Activated CD4-positive, alpha-beta T cell treated with anti-CD3 and anti-CD28 coated beads for 36 hours (primary cell): ENCODE results near the gene FAM228A. TPM values are rescaled to one million over a fixed set of nuclear protein-coding genes. Genes with fewer than 3 reads are reported as not detected.

Experiments used
- ATAC-seq: fragments of 200-7000 bp; cut with Tn5 transposase; one replicate; pipeline ENCODE4 v1.10.0; 2021; ENCODE audit warnings: mild to moderate bottlenecking, moderate library complexity
- CTCF ChIA-PET: fragments of 350-600 bp; sonication (Branson Sonifier 250); formaldehyde crosslinking; loops from one replicate; lab custom pipeline; 2021; ENCODE audit warnings: antibody characterized with exemption; lab: Charles Lee
- POLR2A ChIA-PET: fragments of 350-600 bp; sonication (Branson Sonifier 250); formaldehyde crosslinking; loops from one replicate; lab custom pipeline; 2021; ENCODE audit warnings: antibody characterized with exemption, inconsistent platforms; lab: Charles Lee
- DNase-seq: peaks from one replicate; pipeline ENCODE4 v3.0.0-alpha.2; 2020
- H3K27ac Mint-ChIP-seq: one replicate; pipeline ENCODE4 v1.8.0; 2021; ENCODE audit warnings: mixed read lengths
- H3K27me3 Mint-ChIP-seq: one replicate; pipeline ENCODE4 v1.8.0; 2021; ENCODE audit warnings: mixed read lengths
- H3K36me3 Mint-ChIP-seq: one replicate; pipeline ENCODE4 v1.8.0; 2021; ENCODE audit warnings: low read depth, mixed read lengths
- H3K4me1 Mint-ChIP-seq: one replicate; pipeline ENCODE4 v1.8.0; 2021; ENCODE audit warnings: mixed read lengths
- H3K4me3 Mint-ChIP-seq: one replicate; pipeline ENCODE4 v1.8.0; 2021; ENCODE audit warnings: mild to moderate bottlenecking, moderate library complexity, mixed read lengths
- H3K9me3 Mint-ChIP-seq: one replicate; pipeline ENCODE4 v1.8.0; 2021; ENCODE audit warnings: low read depth, mixed read lengths
- intact Hi-C, 2 experiments: fragments of 100-400 bp; cut with DNase I in 1 of 2; cut with micrococcal nuclease in 1 of 2; formaldehyde crosslinking; loops; one replicate each; pipeline versions ENCODE4 v1.14.2 to v1.15.1; 2022 to 2024; cut with DNase I, micrococcal nuclease
- total RNA-seq, 2 experiments: library from RNA; stranded (reverse); gene quantifications; one replicate each; pipeline ENCODE4 v1.2.3, GENCODE V29; 2021

The FAM228A gene
- total RNA-seq, 2 experiments from 2014 or later, result 0.16 to 0.28 TPM

GRCh38 chr2:24163186-24163585 is 11.7 kb upstream of the FAM228A start:
- POLR2A ChIA-PET, result no interaction called here
- ATAC-seq (no peak), DNase-seq (no peak)
- intact Hi-C loops, result no loop called here
- CTCF ChIA-PET, result interaction anchor here (0.6 to 4.8 kb wide), 9 partner anchors 10 to 339 kb away, joined by 3 to 27 read pairs (median 5); partner anchors contain the start of gene TP53I3
- H3K9me3 Mint-ChIP-seq, result peaks cover 3% of the 10 kb centered on the region
- H3K36me3 Mint-ChIP-seq, result peaks cover 2% of the 10 kb centered on the region
- no peak overlapping the region for H3K27ac Mint-ChIP-seq
- H3K27me3 Mint-ChIP-seq, result no peaks in the 10 kb centered on the region
- no peak overlapping the region for H3K4me3 Mint-ChIP-seq
- no peaks in the 10 kb centered on the region for H3K4me1 Mint-ChIP-seq

- POLR2A ChIA-PET, result no interaction called here
- CTCF ChIA-PET, result interaction anchor here (0.6 to 4.8 kb wide), 14 partner anchors 9 to 359 kb away, joined by 3 to 27 read pairs (median 5); partner anchors contain the start of genes ATAD2B and TP53I3
- DNase-seq, result no peak
- ATAC-seq, result no peak
- H3K4me1 Mint-ChIP-seq, result no peaks in the 10 kb centered on the region
- no peak overlapping the region for H3K27ac Mint-ChIP-seq
- H3K36me3 Mint-ChIP-seq, result peaks cover 2% of the 10 kb centered on the region
- H3K27me3 Mint-ChIP-seq, result no peaks in the 10 kb centered on the region
- no peak overlapping the region for H3K4me3 Mint-ChIP-seq
- H3K9me3 Mint-ChIP-seq, result peaks cover 3% of the 10 kb centered on the region
- intact Hi-C loops, result no loop called here
Observed at GRCh38 chr2:24163601-24164000, 11.3 kb upstream of the FAM228A start.

- no peaks in the 10 kb centered on the region for H3K27me3 Mint-ChIP-seq
- CTCF ChIA-PET, result interaction anchor here (0.7 to 4.8 kb wide), 13 partner anchors 8 to 360 kb away, joined by 3 to 27 read pairs (median 5); partner anchors contain the start of genes ATAD2B and TP53I3
- H3K4me1 Mint-ChIP-seq, result no peaks in the 10 kb centered on the region
- peaks cover 3% of the 10 kb centered on the region for H3K9me3 Mint-ChIP-seq
- intact Hi-C loops, result loop anchor here (1.0 to 2.0 kb wide), 6 partner anchors 80 to 340 kb away; partner anchors contain the start of genes ATAD2B (in 1 of the 2) and TP53I3 (in 1 of the 2)
- DNase-seq (peak; percentile 82), ATAC-seq (peak; percentile 88)
- peaks cover 2% of the 10 kb centered on the region for H3K36me3 Mint-ChIP-seq
- POLR2A ChIA-PET, result no interaction called here
- no peak overlapping the region for H3K27ac Mint-ChIP-seq
- H3K4me3 Mint-ChIP-seq, result no peak overlapping the region
Observed at GRCh38 chr2:24164416-24164973, 10.4 kb upstream of the FAM228A start.

GRCh38 chr2:24169023-24169422 is 5.8 kb upstream of the FAM228A start:
- Mint-ChIP-seq H3K27ac (no peak overlapping the region), H3K9me3 (no peaks in the 10 kb centered on the region), H3K4me3 (no peak overlapping the region), H3K36me3 (no peaks in the 10 kb centered on the region), H3K4me1 (no peaks in the 10 kb centered on the region), H3K27me3 (peaks cover 4% of the 10 kb centered on the region)
- POLR2A ChIA-PET, result interaction anchor here (0.7 kb wide), 1 partner anchor 61 kb away, joined by 3 read pairs; no protein-coding TSS in a partner anchor
- ATAC-seq, result no peak
- CTCF ChIA-PET, result interaction anchor here (0.6 kb wide), 2 partner anchors 242 to 345 kb away, joined by 3 to 4 read pairs; partner anchors contain the start of gene ATAD2B
- intact Hi-C loops, result no loop called here
- no peak for DNase-seq

GRCh38 chr2:24175631-24176187 is 856 bp downstream of the FAM228A start:
- DNase-seq (no peak), ATAC-seq (no peak)
- POLR2A ChIA-PET, result no interaction called here
- Mint-ChIP-seq H3K4me3 (no peak overlapping the region), H3K36me3 (no peaks in the 10 kb centered on the region), H3K4me1 (peaks cover 4% of the 10 kb centered on the region), H3K9me3 (no peaks in the 10 kb centered on the region), H3K27ac (no peak overlapping the region), H3K27me3 (peaks cover 6% of the 10 kb centered on the region)
- intact Hi-C loops, result no loop called here
- CTCF ChIA-PET, result no interaction called here

GRCh38 chr2:24176326-24176725 is 1.5 kb downstream of the FAM228A start:
- Mint-ChIP-seq H3K27ac (no peak overlapping the region), H3K9me3 (no peaks in the 10 kb centered on the region), H3K36me3 (no peaks in the 10 kb centered on the region), H3K4me1 (peaks cover 4% of the 10 kb centered on the region), H3K27me3 (peaks cover 6% of the 10 kb centered on the region), H3K4me3 (no peak overlapping the region)
- POLR2A ChIA-PET, result no interaction called here
- DNase-seq (no peak), ATAC-seq (no peak)
- CTCF ChIA-PET, result interaction anchor here (0.8 kb wide), 1 partner anchor 10 kb away, joined by 3 read pairs; no protein-coding TSS in a partner anchor
- intact Hi-C loops, result no loop called here

- Mint-ChIP-seq H3K9me3 (no peaks in the 10 kb centered on the region), H3K4me1 (peaks cover 4% of the 10 kb centered on the region), H3K27ac (no peak overlapping the region), H3K27me3 (no peaks in the 10 kb centered on the region), H3K36me3 (no peaks in the 10 kb centered on the region), H3K4me3 (no peak overlapping the region)
- ATAC-seq (no peak), DNase-seq (no peak)
- POLR2A ChIA-PET, result no interaction called here
- CTCF ChIA-PET, result interaction anchor here (1.0 kb wide), 1 partner anchor 14 kb away, joined by 5 read pairs; no protein-coding TSS in a partner anchor
- intact Hi-C loops, result no loop called here
Observed at GRCh38 chr2:24179683-24180082, 4.8 kb downstream of the FAM228A start.

GRCh38 chr2:24181849-24182248 is 7.0 kb downstream of the FAM228A start:
- H3K27ac Mint-ChIP-seq, result no peak overlapping the region
- H3K4me3 Mint-ChIP-seq, result no peak overlapping the region
- H3K9me3 Mint-ChIP-seq, result no peaks in the 10 kb centered on the region
- ATAC-seq, result no peak
- DNase-seq, result no peak
- ChIA-PET CTCF (interaction anchor here (1.2 kb wide), 1 partner anchor 21 kb away, joined by 3 read pairs; no protein-coding TSS in a partner anchor), POLR2A (no interaction called here)
- H3K4me1 Mint-ChIP-seq, result peaks cover 2% of the 10 kb centered on the region
- no peaks in the 10 kb centered on the region for H3K27me3 Mint-ChIP-seq
- H3K36me3 Mint-ChIP-seq, result no peaks in the 10 kb centered on the region
- intact Hi-C loops, result no loop called here

GRCh38 chr2:24182507-24182906 is 7.7 kb downstream of the FAM228A start:
- intact Hi-C loops, result no loop called here
- no peak overlapping the region for H3K27ac Mint-ChIP-seq
- POLR2A ChIA-PET, result no interaction called here
- no peaks in the 10 kb centered on the region for H3K4me1 Mint-ChIP-seq
- H3K27me3 Mint-ChIP-seq, result no peaks in the 10 kb centered on the region
- DNase-seq (no peak), ATAC-seq (no peak)
- H3K4me3 Mint-ChIP-seq, result no peak overlapping the region
- H3K9me3 Mint-ChIP-seq, result peaks cover 4% of the 10 kb centered on the region
- H3K36me3 Mint-ChIP-seq, result no peaks in the 10 kb centered on the region
- CTCF ChIA-PET, result no interaction called here

GRCh38 chr2:24183366-24184069 is 8.7 kb downstream of the FAM228A start:
- Mint-ChIP-seq H3K27me3 (no peaks in the 10 kb centered on the region), H3K9me3 (peaks cover 8% of the 10 kb centered on the region), H3K4me1 (no peaks in the 10 kb centered on the region), H3K4me3 (no peak overlapping the region), H3K27ac (no peak overlapping the region), H3K36me3 (no peaks in the 10 kb centered on the region)
- no peak for ATAC-seq
- intact Hi-C loops, result no loop called here
- no peak for DNase-seq
- CTCF ChIA-PET, result no interaction called here
- POLR2A ChIA-PET, result no interaction called here

GRCh38 chr2:24189551-24189950 is 14.7 kb downstream of the FAM228A start:
- CTCF ChIA-PET, result no interaction called here
- POLR2A ChIA-PET, result no interaction called here
- intact Hi-C loops, result no loop called here
- H3K9me3 Mint-ChIP-seq, result peaks cover 11% of the 10 kb centered on the region
- H3K27ac Mint-ChIP-seq, result no peak overlapping the region
- no peak overlapping the region for H3K4me3 Mint-ChIP-seq
- no peaks in the 10 kb centered on the region for H3K36me3 Mint-ChIP-seq
- no peaks in the 10 kb centered on the region for H3K27me3 Mint-ChIP-seq
- H3K4me1 Mint-ChIP-seq, result no peaks in the 10 kb centered on the region
- DNase-seq (no peak), ATAC-seq (no peak)
